Measurements from ENCODE around the gene HOXC6.

The HOXC6 gene

DNA sequence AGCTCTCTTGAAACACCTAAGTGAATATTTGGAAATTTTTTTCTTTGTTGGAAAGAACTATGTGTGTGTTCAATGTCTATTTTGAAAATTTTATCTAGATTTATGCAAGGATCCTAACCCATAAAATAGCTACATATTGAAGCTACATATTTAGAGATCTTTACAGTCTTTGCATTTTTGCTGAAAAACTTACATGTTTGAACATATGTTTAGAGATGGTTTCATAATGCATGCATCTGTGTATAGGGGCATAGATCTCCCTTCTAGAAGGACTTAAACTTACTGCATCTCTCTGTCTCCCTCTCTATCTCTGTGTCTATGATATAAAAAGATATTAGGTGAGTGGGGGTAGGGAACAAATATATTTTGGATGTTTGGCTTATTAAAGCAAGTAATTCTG lies 17.2 kb downstream of the HOXC6 start:
- TF ChIP-seq, protein P1, sequence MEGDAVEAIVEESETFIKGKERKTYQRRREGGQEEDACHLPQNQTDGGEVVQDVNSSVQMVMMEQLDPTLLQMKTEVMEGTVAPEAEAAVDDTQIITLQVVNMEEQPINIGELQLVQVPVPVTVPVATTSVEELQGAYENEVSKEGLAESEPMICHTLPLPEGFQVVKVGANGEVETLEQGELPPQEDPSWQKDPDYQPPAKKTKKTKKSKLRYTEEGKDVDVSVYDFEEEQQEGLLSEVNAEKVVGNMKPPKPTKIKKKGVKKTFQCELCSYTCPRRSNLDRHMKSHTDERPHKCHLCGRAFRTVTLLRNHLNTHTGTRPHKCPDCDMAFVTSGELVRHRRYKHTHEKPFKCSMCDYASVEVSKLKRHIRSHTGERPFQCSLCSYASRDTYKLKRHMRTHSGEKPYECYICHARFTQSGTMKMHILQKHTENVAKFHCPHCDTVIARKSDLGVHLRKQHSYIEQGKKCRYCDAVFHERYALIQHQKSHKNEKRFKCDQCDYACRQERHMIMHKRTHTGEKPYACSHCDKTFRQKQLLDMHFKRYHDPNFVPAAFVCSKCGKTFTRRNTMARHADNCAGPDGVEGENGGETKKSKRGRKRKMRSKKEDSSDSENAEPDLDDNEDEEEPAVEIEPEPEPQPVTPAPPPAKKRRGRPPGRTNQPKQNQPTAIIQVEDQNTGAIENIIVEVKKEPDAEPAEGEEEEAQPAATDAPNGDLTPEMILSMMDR (IDR thresholded peaks at IDR 0.05; ENCODE audit: extremely low read depth, missing control alignments) = no peak
- DNase-seq (ENCODE audit: low spot score) = no peak

DNA sequence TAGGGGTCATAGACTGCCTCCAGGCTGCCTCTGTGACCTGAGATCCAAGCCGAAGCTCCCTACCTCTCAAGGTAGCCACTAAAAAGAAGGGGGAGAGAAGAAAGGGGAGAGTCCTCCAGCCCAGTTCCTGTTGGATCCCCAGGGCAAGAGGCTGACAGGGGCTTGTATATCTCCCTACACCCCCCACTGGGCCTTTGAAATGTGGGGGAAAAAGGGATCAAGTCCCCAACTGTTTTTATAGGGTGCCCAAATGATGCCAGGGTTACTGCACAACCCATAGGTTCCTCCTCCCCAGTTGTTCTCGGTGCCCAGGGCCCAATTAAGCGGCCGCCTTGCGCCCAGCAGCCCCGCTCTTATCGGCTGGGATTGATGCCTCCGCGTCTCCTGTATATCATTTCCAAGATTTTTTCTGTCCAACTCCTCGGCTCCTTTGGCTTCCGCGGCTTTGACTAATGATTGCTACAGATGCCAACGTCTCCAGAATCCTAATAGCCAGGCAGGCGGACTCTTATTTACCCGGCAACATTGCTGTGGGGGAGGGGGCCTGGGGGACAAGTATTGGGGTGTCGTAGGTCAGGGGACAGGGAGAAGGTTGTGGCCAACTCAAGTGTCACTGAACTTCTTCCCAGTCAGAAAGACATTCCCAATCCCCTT lies 17.8 kb downstream of the HOXC6 start:
- TF ChIP-seq, protein P1 (IDR thresholded peaks at IDR 0.05; ENCODE audit: extremely low read depth, missing control alignments) = no peak
- no peak for DNase-seq (ENCODE audit: low spot score)

DNA sequence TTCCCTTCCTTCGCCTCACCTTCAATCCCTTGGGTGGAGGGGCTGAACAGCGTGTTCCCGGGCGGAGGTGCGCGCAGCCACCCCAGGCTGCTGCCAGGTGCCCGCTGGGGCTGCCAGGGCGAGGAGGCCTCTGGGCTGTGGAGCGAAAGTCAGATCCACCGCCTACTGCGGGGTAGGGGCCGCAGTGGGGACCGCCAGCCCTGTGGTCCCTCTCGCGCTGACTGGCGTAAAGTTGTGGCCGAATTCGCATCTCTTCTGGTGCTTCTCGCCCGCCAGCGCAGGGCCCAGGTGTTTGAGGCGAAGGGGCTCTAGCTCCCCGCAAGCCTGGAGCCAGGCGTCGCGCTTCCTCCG lies 18.5 kb downstream of the HOXC6 start:
- TF ChIP-seq, protein P1 (IDR thresholded peaks at IDR 0.05; ENCODE audit: extremely low read depth, missing control alignments) = no peak
- no peak for DNase-seq (ENCODE audit: low spot score)

DNA sequence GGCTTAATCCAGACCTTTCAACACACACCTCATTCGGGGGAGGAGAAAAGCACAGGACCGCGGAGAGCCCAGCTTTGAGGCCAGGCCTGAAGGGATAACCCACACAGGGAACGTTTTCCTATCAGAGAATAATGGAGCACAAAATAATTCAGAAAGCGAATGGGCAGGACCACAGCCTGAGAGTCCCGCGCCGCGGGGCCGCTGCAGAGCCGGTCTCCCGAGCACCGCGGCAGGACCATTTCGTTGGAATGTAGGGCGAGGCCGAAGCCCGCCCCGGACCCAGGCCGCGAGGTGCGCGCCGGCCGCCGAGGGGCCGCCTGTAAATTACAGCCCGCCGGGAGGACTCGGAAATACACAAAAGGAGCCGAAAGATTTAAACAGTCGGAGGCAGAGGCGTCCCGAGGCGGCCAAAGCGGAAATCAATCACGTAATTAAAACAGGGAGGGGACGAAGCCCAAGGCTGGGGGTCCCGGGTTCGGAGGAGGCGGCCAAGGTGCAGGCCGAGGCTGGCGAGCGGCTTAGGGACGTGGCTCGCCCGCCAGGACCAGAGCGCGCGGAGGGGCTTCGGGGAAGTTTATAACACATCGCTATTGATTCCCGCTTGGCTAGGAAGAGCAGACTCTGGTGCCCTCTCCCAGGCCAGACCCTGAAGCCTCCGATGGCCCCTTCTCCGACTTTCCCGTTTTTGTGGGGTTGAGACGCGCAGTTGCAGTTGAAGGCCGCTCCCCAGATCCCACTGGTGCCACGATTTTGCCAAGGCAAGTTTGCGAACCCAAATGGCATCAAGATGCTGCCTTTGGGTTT lies 19.1 kb downstream of the HOXC6 start:
- DNase-seq (ENCODE audit: low spot score) = no peak
- TF ChIP-seq, protein P1 (IDR thresholded peaks at IDR 0.05; ENCODE audit: extremely low read depth, missing control alignments) = no peak

DNA sequence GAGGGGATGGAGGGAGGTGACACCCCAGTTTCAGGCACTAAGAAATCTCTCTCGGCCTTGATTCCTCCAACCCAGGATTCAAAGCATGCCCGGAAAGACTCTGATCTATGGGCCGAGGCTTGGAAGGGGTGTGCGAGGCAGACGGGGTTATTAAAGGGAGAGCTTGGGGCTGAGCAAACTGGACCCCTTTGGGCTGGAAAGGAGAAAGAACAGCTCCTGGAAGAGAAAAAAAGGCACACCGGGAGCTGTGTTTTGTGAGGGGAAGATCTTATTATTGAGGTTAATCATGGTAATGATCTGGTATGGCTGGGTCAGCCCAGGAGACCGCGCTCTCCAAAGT lies 19.7 kb downstream of the HOXC6 start:
- no peak for DNase-seq (ENCODE audit: low spot score)
- TF ChIP-seq, protein P1 (IDR thresholded peaks at IDR 0.05; ENCODE audit: extremely low read depth, missing control alignments) = no peak

DNA sequence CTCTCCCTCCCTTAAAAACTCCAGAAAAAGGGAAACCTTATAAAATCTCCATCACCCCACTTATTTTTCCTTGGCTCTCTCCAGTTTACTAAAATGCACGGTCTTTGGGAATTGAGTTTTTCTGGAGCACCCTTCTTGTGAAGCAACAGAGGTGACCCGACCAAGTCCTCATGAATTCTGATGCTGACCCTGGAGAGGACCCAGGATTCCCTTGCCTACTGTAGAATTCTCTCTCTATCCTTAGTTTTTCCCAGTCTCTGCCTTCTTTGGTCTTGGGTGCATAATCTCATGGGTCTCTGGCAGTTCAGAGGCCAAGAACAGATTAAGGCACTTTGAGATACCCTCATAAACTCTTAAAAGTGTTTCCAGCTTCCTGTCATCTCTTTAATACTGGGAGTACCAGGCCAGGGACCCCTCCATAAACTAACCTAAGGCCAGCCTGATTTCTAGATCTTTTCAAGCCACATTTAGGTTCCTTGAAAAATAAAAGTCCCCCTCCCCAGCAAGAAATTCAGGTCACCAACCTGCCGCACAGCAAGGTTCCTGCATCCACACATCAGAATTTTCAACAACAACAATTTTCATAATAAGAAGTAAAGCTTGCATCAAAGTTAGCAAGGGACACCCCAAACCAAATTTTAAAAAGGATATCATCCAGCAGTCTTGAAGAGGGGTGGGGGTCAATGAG lies 20.3 kb downstream of the HOXC6 start:
- TF ChIP-seq, protein P1 (IDR thresholded peaks at IDR 0.05; ENCODE audit: extremely low read depth, missing control alignments) = no peak
- no peak for DNase-seq (ENCODE audit: low spot score)

DNA sequence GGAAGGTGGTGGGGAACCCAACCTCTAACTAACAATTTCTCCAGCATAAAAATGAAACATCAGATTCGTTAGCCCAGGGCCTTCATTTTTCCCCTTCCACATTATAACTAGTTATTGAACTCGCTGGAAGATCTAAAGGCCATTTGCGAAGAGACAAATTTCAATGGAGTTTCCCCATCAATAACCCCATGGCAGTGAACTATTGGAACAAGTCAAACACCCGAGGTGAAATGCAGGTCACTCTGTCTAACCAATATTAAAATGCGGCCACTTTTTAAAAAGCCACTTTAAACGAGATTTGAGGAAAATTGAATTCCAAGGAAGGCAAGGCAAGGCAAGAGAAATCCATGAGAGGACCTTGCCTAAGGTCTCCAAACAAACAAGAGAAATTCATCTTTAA lies 20.9 kb downstream of the HOXC6 start:
- TF ChIP-seq, protein P1 (IDR thresholded peaks at IDR 0.05; ENCODE audit: extremely low read depth, missing control alignments) = no peak
- no peak for DNase-seq (ENCODE audit: low spot score)
